Esophagus squamous epithelium (tissue), 5 donors: Measurements from ENCODE around the gene TSEN34. TPM values are rescaled to one million over a fixed set of nuclear protein-coding genes. Genes with fewer than 3 reads are reported as not detected.
A peak's percentile ranks its signal among the peaks of the same experiment; 100 is the strongest.

Experiments
- DNase-seq: peaks from one replicate; lab custom pipeline; 2025; lab: John Stamatoyannopoulos, UW
- H3K27ac ChIP-seq, 4 donors: fragments of 200-600 bp; sonication (generic); one replicate each; pipeline ENCODE4 v1.5.1; 2016 to 2019; ENCODE audit warnings: mild to moderate bottlenecking in 1 of 4
- H3K27me3 ChIP-seq, 4 donors: fragments of 200-600 bp; sonication (generic); 1 replicate in 3 of 4; 2 replicates in 1 of 4; pipeline versions ENCODE4 v1.5.1 to v1.6.0; 2017 to 2021; ENCODE audit warnings: antibody characterized with exemption in 1 of 4
- H3K36me3 ChIP-seq, 3 donors: fragments of 200-600 bp; sonication (generic); one replicate each; pipeline ENCODE4 v1.5.1; 2016 to 2019
- H3K4me1 ChIP-seq, 3 donors: fragments of 200-600 bp; sonication (generic); one replicate each; pipeline ENCODE4 v1.5.1; 2017 to 2019
- H3K4me3 ChIP-seq, 4 donors: fragments of 200-600 bp; sonication (generic); 1 replicate in 3 of 4; 2 replicates in 1 of 4; pipeline ENCODE4 v1.5.1; 2016 to 2019; ENCODE audit warnings: mild to moderate bottlenecking in 2 of 4, moderate library complexity in 1 of 4
- H3K9me3 ChIP-seq, 3 donors: fragments of 200-600 bp; sonication (generic); one replicate each; pipeline ENCODE4 v1.5.1; 2016 to 2019
- POLR2A ChIP-seq, 4 donors: fragments of 450-650 bp; IDR thresholded peaks; one replicate each; pipeline ENCODE4 v1.6.1; 2017; ENCODE audit warnings: antibody characterized with exemption in 4 of 4, mild to moderate bottlenecking in 4 of 4, moderate library complexity in 3 of 4
- WGBS, 2 donors: methylation state at CpG; one replicate each; pipeline ENCODE4 v1.1.5; 2018; 5-methylcytosine and 5-hydroxymethylcytosine counted together
- intact Hi-C: fragments of 100-400 bp; cut with DNase I; formaldehyde crosslinking; loops from one replicate; pipeline ENCODE4 v1.15.0; 2022
- total RNA-seq, 4 donors: library from RNA; depleted of rRNA; stranded (reverse); fragments of >200 nt; gene quantifications; one replicate each; pipeline ENCODE4 v1.1.0, GENCODE V29; 2016
- TF ChIP-seq, protein P1 (sequence below), 6 experiments: fragments of 450-650 bp in 4 of 6; fragments of 200-600 bp in 2 of 6; sonication (generic) in 2 of 6; IDR thresholded peaks; one replicate each; pipeline ENCODE4 v1.5.1; 2016 to 2019; ENCODE audit warnings: antibody characterized with exemption in 6 of 6, mild to moderate bottlenecking in 4 of 6, moderate library complexity in 4 of 6
- donor health status: DM: yes; HTN: yes; CAD: no.

Gene TSEN34
- 10 to 100 TPM; 56.1 to 70.9 (median 64.4) TPM for total RNA-seq

DNA sequence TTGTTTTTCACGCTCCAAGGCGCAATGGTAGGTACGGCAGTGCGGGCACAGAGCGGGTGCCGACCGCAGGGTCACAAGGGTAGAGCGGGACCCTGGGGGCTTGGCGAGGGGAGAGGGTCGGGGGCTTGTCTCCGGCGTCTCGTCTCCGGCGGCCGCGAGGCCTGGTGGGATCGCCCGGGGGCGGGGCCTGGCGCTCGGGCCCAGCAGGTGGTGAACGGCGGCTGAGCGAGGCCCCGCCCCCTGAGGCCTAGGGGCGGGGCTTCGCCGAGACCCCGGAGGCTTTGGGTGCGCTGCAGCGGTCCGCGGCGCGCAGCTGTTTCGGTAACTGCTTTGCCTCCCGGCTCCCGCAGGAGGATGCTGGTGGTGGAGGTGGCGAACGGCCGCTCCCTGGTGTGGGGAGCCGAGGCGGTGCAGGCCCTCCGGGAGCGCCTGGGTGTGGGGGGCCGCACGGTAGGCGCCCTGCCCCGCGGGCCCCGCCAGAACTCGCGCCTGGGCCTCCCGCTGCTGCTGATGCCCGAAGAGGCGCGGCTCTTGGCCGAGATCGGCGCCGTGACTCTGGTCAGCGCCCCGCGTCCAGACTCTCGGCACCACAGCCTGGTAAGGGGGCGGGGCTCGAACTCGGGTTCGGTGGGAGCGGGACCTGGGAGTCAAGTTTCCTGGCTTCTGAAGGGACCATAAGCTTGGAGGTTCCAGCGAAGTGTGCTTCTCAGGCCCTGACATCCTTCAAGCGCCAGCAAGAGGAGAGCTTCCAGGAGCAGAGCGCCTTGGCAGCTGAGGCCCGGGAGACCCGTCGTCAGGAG is at the start of gene TSEN34:
TSEN34 (plus strand) TSS at position 298 of the 800 bp plus-strand sequence; CDS start at position 355, 57 bp downstream.
- Histone ChIP-seq H3K9me3 (no peaks in the 10 kb centered on the region), H3K4me3 (peak within 1 kb of the TSS; percentile 75 to 95 (median 87)), H3K36me3 (peaks cover 0 to 52% (median 8%) of the 10 kb centered on the region in 3 donors), H3K27ac (peak within 1 kb of the TSS; percentile 90 to 99 (median 97)), H3K4me1 (peaks cover 16 to 38% (median 22%) of the 10 kb centered on the region in 3 donors), H3K27me3 (no peaks in the 10 kb centered on the region)
- 0% methylated on average over 2 to 18 of the region's 77 CpGs for WGBS, 2 donors
- no peak for DNase-seq
- intact Hi-C loops = no loop called here
- TF ChIP-seq, protein P1, sequence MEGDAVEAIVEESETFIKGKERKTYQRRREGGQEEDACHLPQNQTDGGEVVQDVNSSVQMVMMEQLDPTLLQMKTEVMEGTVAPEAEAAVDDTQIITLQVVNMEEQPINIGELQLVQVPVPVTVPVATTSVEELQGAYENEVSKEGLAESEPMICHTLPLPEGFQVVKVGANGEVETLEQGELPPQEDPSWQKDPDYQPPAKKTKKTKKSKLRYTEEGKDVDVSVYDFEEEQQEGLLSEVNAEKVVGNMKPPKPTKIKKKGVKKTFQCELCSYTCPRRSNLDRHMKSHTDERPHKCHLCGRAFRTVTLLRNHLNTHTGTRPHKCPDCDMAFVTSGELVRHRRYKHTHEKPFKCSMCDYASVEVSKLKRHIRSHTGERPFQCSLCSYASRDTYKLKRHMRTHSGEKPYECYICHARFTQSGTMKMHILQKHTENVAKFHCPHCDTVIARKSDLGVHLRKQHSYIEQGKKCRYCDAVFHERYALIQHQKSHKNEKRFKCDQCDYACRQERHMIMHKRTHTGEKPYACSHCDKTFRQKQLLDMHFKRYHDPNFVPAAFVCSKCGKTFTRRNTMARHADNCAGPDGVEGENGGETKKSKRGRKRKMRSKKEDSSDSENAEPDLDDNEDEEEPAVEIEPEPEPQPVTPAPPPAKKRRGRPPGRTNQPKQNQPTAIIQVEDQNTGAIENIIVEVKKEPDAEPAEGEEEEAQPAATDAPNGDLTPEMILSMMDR (IDR thresholded peaks at IDR 0.05) = peak in 2 of 6 experiments; percentile 4 to 9
- TF ChIP-seq POLR2A (IDR thresholded peaks at IDR 0.05) = peak in 2 of 4 donors; percentile 46 to 84

DNA sequence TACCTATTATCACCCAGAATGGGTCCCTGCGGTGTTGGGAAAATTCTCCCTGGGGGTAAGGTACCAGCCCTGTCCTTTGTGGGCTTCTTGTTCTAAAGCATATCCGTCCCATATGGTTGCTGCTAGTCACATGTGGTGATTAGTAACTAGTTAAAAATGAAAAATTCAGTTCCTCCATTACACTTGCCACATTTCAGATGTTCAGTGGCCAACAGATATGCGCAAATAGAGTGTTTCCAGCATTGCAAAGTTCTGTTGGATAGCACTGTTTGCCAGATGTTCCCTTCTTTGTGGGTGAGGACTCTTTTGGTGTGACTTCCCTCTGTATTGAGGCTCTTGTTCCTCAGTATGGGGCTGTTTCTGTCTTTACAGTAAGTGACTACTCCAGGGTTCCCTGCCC is 49.8 kb upstream of the TSEN34 start:
- H3K4me1 ChIP-seq = peaks cover 25 to 45% (median 28%) of the 10 kb centered on the region in 3 donors
- WGBS, 2 donors = 90 to 91% methylated on average over 3 of the region's 3 CpGs
- no peak for DNase-seq
- no peaks in the 10 kb centered on the region for H3K9me3 ChIP-seq
- intact Hi-C loops = no loop called here
- TF ChIP-seq POLR2A (IDR thresholded peaks at IDR 0.05) = no peak
- TF ChIP-seq, protein P1 (IDR thresholded peaks at IDR 0.05) = no peak
- no peaks in the 10 kb centered on the region for H3K27me3 ChIP-seq
- H3K4me3 ChIP-seq = no peak overlapping the region
- H3K27ac ChIP-seq = no peak overlapping the region
- peaks cover 30 to 70% (median 37%) of the 10 kb centered on the region in 3 donors for H3K36me3 ChIP-seq

DNA sequence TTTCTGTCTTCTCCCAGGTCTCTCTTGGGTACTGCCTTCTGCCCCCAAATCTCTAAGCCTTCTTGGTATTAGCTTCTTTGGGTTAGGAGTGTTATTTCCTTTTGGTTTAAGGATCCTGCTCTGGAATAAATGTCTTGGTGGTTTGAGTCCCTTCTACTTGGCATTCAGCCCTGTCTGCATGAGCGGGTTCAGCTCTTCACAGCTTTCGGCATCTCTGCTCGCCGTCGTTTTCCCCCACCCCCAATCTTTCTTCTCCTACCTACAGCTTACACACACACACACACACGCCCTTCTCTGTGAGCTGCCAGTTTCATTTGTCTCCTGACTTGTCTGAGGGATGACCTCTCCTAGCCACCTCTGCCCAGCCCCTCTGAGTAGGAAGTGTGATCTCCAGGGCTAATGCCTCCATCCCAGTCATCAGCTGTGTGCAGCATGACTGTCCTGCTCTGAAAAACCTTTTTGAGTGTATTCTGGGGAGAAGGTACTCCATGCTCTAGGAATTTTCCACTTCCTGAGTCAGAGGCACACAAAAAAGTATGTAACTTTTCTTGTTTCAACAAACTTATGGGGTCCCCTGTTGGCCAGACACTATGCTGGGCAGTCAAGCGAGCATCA is 48.8 kb upstream of the TSEN34 start:
- intact Hi-C loops = no loop called here
- no peak for TF ChIP-seq POLR2A (IDR thresholded peaks at IDR 0.05)
- TF ChIP-seq, protein P1 (IDR thresholded peaks at IDR 0.05) = no peak
- H3K36me3 ChIP-seq = peaks cover 39 to 79% (median 46%) of the 10 kb centered on the region in 3 donors
- H3K4me1 ChIP-seq = peaks cover 22 to 46% (median 27%) of the 10 kb centered on the region in 3 donors
- H3K9me3 ChIP-seq = no peaks in the 10 kb centered on the region
- no peak overlapping the region for H3K4me3 ChIP-seq
- 83 to 92% methylated on average over 6 to 7 of the region's 7 CpGs for WGBS, 2 donors
- H3K27me3 ChIP-seq = no peaks in the 10 kb centered on the region
- no peak overlapping the region for H3K27ac ChIP-seq
- no peak for DNase-seq

DNA sequence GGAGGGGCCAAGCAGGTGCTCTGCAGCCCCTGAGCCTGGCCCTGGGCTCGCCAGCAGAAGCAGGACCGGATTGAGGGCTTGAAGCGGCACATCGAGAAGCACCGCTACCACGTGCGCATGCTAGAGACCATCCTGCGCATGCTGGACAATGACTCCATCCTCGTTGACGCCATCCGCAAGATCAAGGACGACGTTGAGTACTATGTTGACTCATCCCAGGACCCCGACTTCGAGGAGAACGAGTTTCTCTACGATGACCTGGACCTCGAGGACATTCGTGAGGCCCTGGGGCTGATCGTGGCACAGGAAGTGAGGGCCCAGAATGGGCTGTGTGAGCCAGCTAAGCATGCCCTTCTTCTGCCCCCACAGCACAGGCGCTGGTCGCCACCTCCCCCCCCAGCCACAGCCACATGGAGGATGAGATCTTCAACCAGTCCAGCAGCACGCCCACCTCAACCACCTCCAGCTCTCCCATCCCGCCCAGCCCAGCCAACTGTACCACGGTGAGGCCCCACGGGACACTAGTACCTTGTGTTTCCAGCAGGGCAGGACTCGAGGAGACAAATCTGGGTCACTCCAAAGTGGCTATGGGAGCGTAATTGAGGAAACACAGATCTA is 45.5 kb upstream of the TSEN34 start:
- TF ChIP-seq POLR2A (IDR thresholded peaks at IDR 0.05) = no peak
- TF ChIP-seq, protein P1 (IDR thresholded peaks at IDR 0.05) = no peak
- Histone ChIP-seq H3K4me1 (peaks cover 0 to 30% (median 6%) of the 10 kb centered on the region in 3 donors), H3K36me3 (peaks cover 66 to 98% (median 76%) of the 10 kb centered on the region in 3 donors), H3K27me3 (no peaks in the 10 kb centered on the region), H3K4me3 (no peak overlapping the region), H3K9me3 (no peaks in the 10 kb centered on the region), H3K27ac (no peak overlapping the region)
- WGBS, 2 donors = 89 to 94% methylated on average over 19 to 24 of the region's 28 CpGs
- intact Hi-C loops = no loop called here
- DNase-seq = no peak
